DND-41 (cell line): ENCODE data around the gene TNIK.

Experiments used
- ATAC-seq: fragments of 200-7000 bp; cut with Tn5 transposase; 3 replicates; pipeline ENCODE4 v1.9.1; 2021; ENCODE audit warnings: low read depth; ENCODE audit not compliant: insufficient read depth
- DNase-seq: peaks from one replicate; pipeline ENCODE4 v3.0.0-alpha.2; 2020
- H2AFZ ChIP-seq: 2 replicates; pipeline ENCODE4 v1.6.0; 2012; ENCODE audit warnings: low read depth, low read length
- H3K27ac ChIP-seq: 2 replicates; pipeline ENCODE4 v1.5.1; 2012; ENCODE audit warnings: low read length, inconsistent platforms
- H3K27me3 ChIP-seq: fragments of 200-600 bp; sonication (generic); 2 replicates; pipeline ENCODE4 v1.6.0; 2012; ENCODE audit warnings: low read length, mild to moderate bottlenecking, inconsistent platforms; ENCODE audit not compliant: insufficient read depth, poor library complexity
- H3K36me3 ChIP-seq: 2 replicates; pipeline ENCODE4 v1.5.1; 2012; ENCODE audit warnings: low read length, inconsistent platforms; ENCODE audit not compliant: insufficient read depth
- H3K4me1 ChIP-seq: 2 replicates; pipeline ENCODE4 v1.5.1; 2012; ENCODE audit warnings: mild to moderate bottlenecking, low read length; ENCODE audit not compliant: insufficient read depth
- H3K4me2 ChIP-seq: 2 replicates; pipeline ENCODE4 v1.6.0; 2012; ENCODE audit warnings: mild to moderate bottlenecking, moderate library complexity, low read length, inconsistent platforms; ENCODE audit not compliant: insufficient read depth
- H3K4me3 ChIP-seq, 2 experiments: fragments of 200-600 bp in 1 of 2; shearing (Covaris generic) in 1 of 2; 2 replicates each; pipeline ENCODE4 v1.5.1; 2012 to 2016; ENCODE audit warnings: inconsistent platforms in 2 of 2, low read length in 2 of 2, mild to moderate bottlenecking in 2 of 2, low read depth in 1 of 2, moderate library complexity in 1 of 2
- H3K79me2 ChIP-seq: 2 replicates; pipeline ENCODE4 v1.6.0; 2012; ENCODE audit warnings: low read length, inconsistent platforms; ENCODE audit not compliant: insufficient read depth
- H3K9ac ChIP-seq: 2 replicates; pipeline ENCODE4 v1.6.0; 2012; ENCODE audit warnings: low read depth, mild to moderate bottlenecking, inconsistent platforms, low read length, moderate library complexity
- H3K9me3 ChIP-seq: 2 replicates; pipeline ENCODE4 v1.5.1; 2012; ENCODE audit warnings: low read length, moderate library complexity, mild to moderate bottlenecking, inconsistent platforms; ENCODE audit not compliant: insufficient read depth, severe bottlenecking
- H4K20me1 ChIP-seq: 2 replicates; pipeline ENCODE4 v1.6.0; 2012; ENCODE audit warnings: low read length; ENCODE audit not compliant: insufficient read depth
- CTCF ChIP-seq: IDR thresholded peaks from 2 replicates; pipeline ENCODE4 v1.5.1; 2012; ENCODE audit warnings: borderline replicate concordance, low read length, moderate library complexity, mild to moderate bottlenecking; ENCODE audit not compliant: poor library complexity, severe bottlenecking; ENCODE audit errors: extremely low read depth
- EZH2 ChIP-seq: IDR thresholded peaks from 3 replicates; pipeline ENCODE4 v1.6.1; 2012; ENCODE audit warnings: borderline replicate concordance, low read depth, mild to moderate bottlenecking, moderate library complexity, low read length, inconsistent platforms; ENCODE audit not compliant: severe bottlenecking

The TNIK gene

GRCh38 chr3:171057072-171057471 lies 403.1 kb downstream of the TNIK start:
- Histone ChIP-seq H3K27ac (no peak overlapping the region), H3K27me3 (peaks cover 7% of the 10 kb centered on the region), H3K9me3 (no peaks in the 10 kb centered on the region), H4K20me1 (no peaks in the 10 kb centered on the region), H2AFZ (no peak overlapping the region), H3K4me3 (no peak overlapping the region), H3K4me2 (no peak overlapping the region), H3K9ac (no peak overlapping the region), H3K79me2 (no peaks in the 10 kb centered on the region), H3K4me1 (no peaks in the 10 kb centered on the region), H3K36me3 (no peaks in the 10 kb centered on the region)
- no peak for ATAC-seq
- DNase-seq: no peak
- TF ChIP-seq CTCF (no peak), EZH2 (no peak)

GRCh38 chr3:171056528-171056927 lies 403.7 kb downstream of the TNIK start:
- ATAC-seq: no peak
- peaks cover 7% of the 10 kb centered on the region for H3K27me3 ChIP-seq
- H3K9me3 ChIP-seq: no peaks in the 10 kb centered on the region
- H3K4me3 ChIP-seq: no peak overlapping the region
- H4K20me1 ChIP-seq: no peaks in the 10 kb centered on the region
- H3K36me3 ChIP-seq: no peaks in the 10 kb centered on the region
- no peak overlapping the region for H3K9ac ChIP-seq
- H3K79me2 ChIP-seq: no peaks in the 10 kb centered on the region
- no peak for TF ChIP-seq CTCF
- TF ChIP-seq EZH2: no peak
- DNase-seq: no peak
- no peak overlapping the region for H3K27ac ChIP-seq
- H3K4me2 ChIP-seq: no peak overlapping the region
- H3K4me1 ChIP-seq: no peaks in the 10 kb centered on the region
- H2AFZ ChIP-seq: no peak overlapping the region

- Histone ChIP-seq H3K4me3 (no peak overlapping the region), H3K36me3 (no peaks in the 10 kb centered on the region), H3K4me2 (no peak overlapping the region), H3K27ac (no peak overlapping the region), H3K4me1 (no peaks in the 10 kb centered on the region), H3K9me3 (no peaks in the 10 kb centered on the region), H3K9ac (no peak overlapping the region), H4K20me1 (no peaks in the 10 kb centered on the region), H3K79me2 (no peaks in the 10 kb centered on the region), H2AFZ (no peak overlapping the region), H3K27me3 (peaks cover 9% of the 10 kb centered on the region)
- TF ChIP-seq CTCF: no peak
- no peak for TF ChIP-seq EZH2
- DNase-seq (no peak), ATAC-seq (no peak)
Observed at GRCh38 chr3:171055336-171056178, 404.6 kb downstream of the TNIK start.
